Measurements from ENCODE around the gene SELE. TPM values are rescaled to one million over a fixed set of nuclear protein-coding genes. Genes with fewer than 3 reads are reported as not detected.

The SELE gene
- total RNA-seq, 6 donors from 2014 or later, result 0.20 to 8.5 (median 0.34) TPM; not detected in 1

DNA sequence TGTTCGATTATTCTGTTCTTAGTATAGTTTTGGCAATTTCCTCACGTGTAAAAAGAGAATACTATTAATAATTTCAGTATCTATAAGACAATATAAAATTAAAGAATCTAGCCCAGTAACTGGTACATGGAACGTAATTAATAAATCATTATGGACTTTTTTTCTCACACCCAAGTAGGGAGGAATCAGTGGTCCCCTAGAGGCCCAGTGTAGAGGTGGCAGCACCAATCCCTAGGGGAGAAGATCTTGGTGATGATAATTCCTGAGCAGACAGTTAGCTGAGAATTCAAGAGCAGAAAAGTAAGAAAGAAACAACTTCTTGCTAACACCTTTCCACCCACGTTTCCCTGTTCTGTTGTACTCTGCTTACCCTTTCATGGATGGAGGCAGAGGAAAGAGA, 19.7 kb upstream of the SELE start:
- Histone ChIP-seq H3K36me3 (no peaks in the 10 kb centered on the region), H3K27me3 (no peaks in the 10 kb centered on the region), H3K27ac (no peak overlapping the region), H3K9me3 (no peaks in the 10 kb centered on the region), H3K4me1 (no peaks in the 10 kb centered on the region), H3K4me3 (no peak overlapping the region)
- ATAC-seq (ENCODE audit: low FRiP score in 2 of 2), result no peak
- WGBS, 2 donors, result 75 to 79% methylated on average over 4 of the region's 4 CpGs
- no peak for DNase-seq
- TF ChIP-seq POLR2AphosphoS5 (IDR thresholded peaks at IDR 0.05) (no peak), POLR2A (IDR thresholded peaks at IDR 0.05) (no peak), EP300 (IDR thresholded peaks at IDR 0.05) (no peak)
- TF ChIP-seq, protein P1, sequence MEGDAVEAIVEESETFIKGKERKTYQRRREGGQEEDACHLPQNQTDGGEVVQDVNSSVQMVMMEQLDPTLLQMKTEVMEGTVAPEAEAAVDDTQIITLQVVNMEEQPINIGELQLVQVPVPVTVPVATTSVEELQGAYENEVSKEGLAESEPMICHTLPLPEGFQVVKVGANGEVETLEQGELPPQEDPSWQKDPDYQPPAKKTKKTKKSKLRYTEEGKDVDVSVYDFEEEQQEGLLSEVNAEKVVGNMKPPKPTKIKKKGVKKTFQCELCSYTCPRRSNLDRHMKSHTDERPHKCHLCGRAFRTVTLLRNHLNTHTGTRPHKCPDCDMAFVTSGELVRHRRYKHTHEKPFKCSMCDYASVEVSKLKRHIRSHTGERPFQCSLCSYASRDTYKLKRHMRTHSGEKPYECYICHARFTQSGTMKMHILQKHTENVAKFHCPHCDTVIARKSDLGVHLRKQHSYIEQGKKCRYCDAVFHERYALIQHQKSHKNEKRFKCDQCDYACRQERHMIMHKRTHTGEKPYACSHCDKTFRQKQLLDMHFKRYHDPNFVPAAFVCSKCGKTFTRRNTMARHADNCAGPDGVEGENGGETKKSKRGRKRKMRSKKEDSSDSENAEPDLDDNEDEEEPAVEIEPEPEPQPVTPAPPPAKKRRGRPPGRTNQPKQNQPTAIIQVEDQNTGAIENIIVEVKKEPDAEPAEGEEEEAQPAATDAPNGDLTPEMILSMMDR (IDR thresholded peaks at IDR 0.05), result no peak

DNA sequence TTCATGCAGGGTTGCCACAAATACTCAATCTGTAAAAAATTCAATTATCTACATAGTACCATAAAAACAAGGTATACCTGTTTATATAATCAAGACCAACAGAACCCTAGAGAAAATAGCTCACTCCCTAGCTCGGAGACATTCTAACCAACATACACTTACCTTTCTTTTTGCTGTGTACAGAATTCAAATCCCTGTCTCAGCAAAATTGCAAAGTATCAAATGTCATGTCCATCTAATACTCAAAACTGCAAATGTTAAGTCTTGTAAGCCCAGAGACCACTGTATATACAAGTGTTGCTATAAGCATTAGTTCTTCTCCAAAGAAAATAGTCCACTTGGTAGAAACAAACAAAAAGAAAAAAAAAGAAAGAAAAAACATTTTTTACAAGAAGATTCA, 16.2 kb upstream of the SELE start:
- no peaks in the 10 kb centered on the region for H3K9me3 ChIP-seq
- no peak overlapping the region for H3K27ac ChIP-seq
- WGBS, 2 donors, result 83 to 86% methylated on average over 1 of the region's 1 CpG
- TF ChIP-seq, protein P1 (IDR thresholded peaks at IDR 0.05), result no peak
- TF ChIP-seq POLR2A (IDR thresholded peaks at IDR 0.05) (no peak), EP300 (IDR thresholded peaks at IDR 0.05) (no peak), POLR2AphosphoS5 (IDR thresholded peaks at IDR 0.05) (no peak)
- H3K36me3 ChIP-seq, result no peaks in the 10 kb centered on the region
- H3K4me3 ChIP-seq, result no peak overlapping the region
- no peaks in the 10 kb centered on the region for H3K4me1 ChIP-seq
- H3K27me3 ChIP-seq, result no peaks in the 10 kb centered on the region
- no peak for ATAC-seq (ENCODE audit: low FRiP score in 2 of 2)
- no peak for DNase-seq

DNA sequence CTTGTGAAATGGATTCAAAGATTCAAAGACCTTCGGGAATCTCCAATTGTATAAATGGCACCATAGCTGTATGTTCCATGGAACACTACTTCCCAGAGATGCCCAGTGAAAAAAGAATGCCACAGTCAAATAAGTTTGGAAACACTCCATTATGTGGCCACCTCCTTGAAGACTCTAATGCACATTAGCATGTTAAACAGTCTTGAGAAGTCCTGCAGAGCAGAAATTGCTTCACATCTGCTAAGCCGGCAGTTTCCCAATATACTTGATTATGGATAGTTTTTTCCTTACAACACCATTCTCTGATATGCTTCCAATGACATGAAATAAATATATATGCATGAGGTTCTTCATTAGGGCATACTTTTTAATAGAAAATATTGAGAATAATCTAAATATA, 12.7 kb upstream of the SELE start:
- no peak for TF ChIP-seq EP300 (IDR thresholded peaks at IDR 0.05)
- TF ChIP-seq POLR2A (IDR thresholded peaks at IDR 0.05), result no peak
- TF ChIP-seq, protein P1 (IDR thresholded peaks at IDR 0.05), result no peak
- TF ChIP-seq POLR2AphosphoS5 (IDR thresholded peaks at IDR 0.05), result no peak
- no peak overlapping the region for H3K4me3 ChIP-seq
- no peaks in the 10 kb centered on the region for H3K27me3 ChIP-seq
- 74 to 83% methylated on average over 2 of the region's 2 CpGs for WGBS, 2 donors
- no peaks in the 10 kb centered on the region for H3K36me3 ChIP-seq
- DNase-seq (no peak), ATAC-seq (ENCODE audit: low FRiP score in 2 of 2) (no peak)
- peaks cover 0 to 3% (median under 1%) of the 10 kb centered on the region in 4 donors for H3K4me1 ChIP-seq
- H3K27ac ChIP-seq, result no peak overlapping the region
- no peaks in the 10 kb centered on the region for H3K9me3 ChIP-seq

DNA sequence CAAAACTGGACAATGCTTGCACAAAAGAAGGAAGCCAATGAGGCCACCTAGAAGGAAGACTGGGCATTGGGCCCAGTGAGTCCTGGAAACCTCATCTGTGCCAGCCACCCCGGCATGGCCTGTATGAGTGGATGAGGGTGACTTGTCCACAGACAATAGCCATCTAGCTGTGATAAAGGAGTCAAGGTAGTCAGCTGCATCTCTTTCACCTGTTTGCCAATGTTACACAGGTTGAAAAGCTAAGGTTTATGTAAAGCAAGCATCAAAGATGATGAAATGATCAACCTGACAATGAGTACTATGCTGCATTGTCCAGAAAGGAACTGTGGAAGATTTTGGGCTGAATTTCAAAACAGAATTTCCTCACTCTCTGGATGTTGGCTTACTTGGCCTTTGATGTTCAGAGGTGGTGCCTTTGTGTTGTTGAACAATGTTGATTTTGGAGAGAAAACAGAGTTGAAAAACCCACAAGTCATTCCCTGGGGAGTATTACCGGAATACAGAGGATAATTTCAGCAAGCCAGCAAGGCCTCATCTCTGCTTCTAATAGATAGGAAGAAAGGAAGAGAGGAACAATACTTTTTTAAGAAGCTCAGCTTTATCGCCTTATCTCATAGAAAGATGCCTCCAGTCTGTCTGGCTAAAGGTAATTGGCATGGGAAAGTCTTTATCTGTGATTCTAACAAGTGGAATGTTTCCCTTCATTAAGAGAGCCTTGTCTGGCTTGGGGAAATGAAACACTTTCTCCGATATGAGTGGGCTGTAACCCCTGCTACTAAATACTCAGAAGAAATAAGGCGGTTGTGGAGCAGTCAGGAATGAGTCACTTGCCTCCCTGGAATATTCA, 11.4 kb upstream of the SELE start:
- H3K4me3 ChIP-seq, result no peak overlapping the region
- DNase-seq (no peak), ATAC-seq (ENCODE audit: low FRiP score in 2 of 2) (peak in 1 of 2 donors; percentile 75)
- TF ChIP-seq POLR2A (IDR thresholded peaks at IDR 0.05) (no peak), POLR2AphosphoS5 (IDR thresholded peaks at IDR 0.05) (no peak), EP300 (IDR thresholded peaks at IDR 0.05) (no peak)
- TF ChIP-seq, protein P1 (IDR thresholded peaks at IDR 0.05), result no peak
- WGBS, 2 donors, result 65 to 72% methylated on average over 5 of the region's 5 CpGs
- no peak overlapping the region for H3K27ac ChIP-seq
- H3K4me1 ChIP-seq, result peaks cover 0 to 5% (median 2%) of the 10 kb centered on the region in 4 donors
- H3K27me3 ChIP-seq, result no peaks in the 10 kb centered on the region
- H3K36me3 ChIP-seq, result no peaks in the 10 kb centered on the region
- H3K9me3 ChIP-seq, result no peaks in the 10 kb centered on the region

All from upper lobe of left lung (tissue), 6 donors.